GM21737 (cell line): ENCODE data around the gene POMT1.
A peak's percentile ranks its signal among the peaks of the same experiment; 100 is the strongest.
"Not testable (repeated sequence)": the region's sequence is repeated elsewhere in the genome, so short reads cannot be mapped to it uniquely, and the experiment has no call there.

Source experiments
- ATAC-seq: cut with Tn5 transposase; IDR thresholded peaks from one replicate; pipeline ENCODE4 v1.9.1; 2021; ENCODE audit warnings: mild to moderate bottlenecking, moderate library complexity; ENCODE audit not compliant: unreplicated experiment

POMT1 gene, protein sequence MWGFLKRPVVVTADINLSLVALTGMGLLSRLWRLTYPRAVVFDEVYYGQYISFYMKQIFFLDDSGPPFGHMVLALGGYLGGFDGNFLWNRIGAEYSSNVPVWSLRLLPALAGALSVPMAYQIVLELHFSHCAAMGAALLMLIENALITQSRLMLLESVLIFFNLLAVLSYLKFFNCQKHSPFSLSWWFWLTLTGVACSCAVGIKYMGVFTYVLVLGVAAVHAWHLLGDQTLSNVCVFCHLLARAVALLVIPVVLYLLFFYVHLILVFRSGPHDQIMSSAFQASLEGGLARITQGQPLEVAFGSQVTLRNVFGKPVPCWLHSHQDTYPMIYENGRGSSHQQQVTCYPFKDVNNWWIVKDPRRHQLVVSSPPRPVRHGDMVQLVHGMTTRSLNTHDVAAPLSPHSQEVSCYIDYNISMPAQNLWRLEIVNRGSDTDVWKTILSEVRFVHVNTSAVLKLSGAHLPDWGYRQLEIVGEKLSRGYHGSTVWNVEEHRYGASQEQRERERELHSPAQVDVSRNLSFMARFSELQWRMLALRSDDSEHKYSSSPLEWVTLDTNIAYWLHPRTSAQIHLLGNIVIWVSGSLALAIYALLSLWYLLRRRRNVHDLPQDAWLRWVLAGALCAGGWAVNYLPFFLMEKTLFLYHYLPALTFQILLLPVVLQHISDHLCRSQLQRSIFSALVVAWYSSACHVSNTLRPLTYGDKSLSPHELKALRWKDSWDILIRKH

DNA sequence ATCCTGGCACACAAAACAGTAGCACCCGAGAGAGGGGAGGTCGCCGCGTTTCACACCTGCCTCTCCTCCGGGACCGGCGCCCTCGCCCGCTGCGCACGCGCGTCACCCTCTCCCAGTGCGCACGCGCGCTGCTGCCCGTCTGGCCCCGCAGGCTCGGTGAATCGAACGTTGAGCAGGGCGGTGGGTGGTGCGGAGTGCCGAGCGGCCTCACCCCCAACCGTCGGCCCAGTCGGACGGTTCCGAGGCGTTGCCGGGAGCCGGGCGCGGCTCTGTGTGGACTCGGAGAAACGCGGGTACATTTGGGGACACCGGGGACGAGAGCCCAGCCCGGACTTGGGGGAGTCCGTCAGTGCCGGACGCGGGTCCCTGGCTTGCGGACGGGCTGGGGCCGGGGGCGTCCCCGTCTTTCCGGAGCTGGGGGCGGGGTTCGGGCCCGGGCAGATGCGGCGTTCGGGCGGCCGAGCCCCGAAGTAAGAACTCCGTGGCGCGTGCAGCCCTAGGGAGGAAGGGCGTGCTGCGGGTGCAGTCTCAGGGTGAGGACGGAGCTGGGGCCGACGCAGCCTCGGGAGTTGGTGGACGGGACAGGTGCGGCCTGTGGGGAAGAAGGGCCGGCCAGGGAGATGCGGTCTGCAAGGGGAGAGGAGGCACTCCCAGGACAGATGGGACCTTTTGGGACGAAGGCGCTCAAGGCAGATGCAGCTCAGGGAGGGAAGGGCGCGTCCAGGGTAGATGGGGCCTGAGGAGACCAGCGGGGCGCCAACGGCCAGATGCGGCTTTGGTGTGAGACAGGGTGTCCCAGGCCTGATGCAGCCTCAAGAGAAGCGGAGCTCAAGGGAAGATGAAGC is at the start of gene POMT1:
POMT1 (plus strand) TSS at position 138 of the 845 bp plus-strand sequence. CDS start 1,301 bp downstream, outside the sequence.
- peak; percentile 77 for ATAC-seq

DNA sequence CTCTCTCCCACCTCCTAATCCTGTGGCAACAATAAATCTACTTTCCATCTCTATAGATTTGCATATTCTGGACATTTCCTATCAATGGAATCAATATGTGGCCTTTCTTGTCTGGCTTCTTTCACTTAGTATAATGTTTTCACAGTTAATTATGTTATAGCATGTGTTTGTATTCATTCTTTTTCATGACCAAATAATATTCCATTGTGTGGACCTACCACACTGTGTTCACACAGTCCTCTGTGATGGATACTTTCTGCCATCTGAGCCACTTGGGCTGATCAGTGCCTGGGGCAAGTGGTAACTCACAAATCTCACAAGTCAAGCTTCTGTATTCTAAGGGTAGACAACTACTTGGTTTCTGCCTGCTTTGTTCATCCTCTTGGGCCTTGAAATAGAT is 48.7 kb upstream of the POMT1 start:
- ATAC-seq = no peak

DNA sequence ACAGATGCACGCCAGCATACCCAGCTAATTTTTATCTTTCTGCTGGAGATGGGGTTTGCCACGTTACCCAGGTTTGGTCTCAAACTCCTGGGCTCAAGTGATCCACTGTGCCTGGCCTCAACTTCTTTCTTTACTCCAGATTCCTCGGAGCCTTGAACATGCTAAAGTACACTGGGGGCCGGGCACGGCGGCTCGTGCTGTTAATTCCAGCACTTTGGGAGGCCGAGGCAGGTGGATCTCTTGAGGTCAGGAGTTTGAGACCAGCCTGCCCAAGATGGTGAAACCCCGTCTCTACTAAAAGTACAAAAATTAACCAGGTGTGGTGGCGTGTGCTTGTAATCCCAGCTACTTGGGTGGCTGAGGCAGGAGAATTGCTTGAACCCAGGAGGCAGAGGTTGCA is 47.1 kb upstream of the POMT1 start:
- ATAC-seq = not testable (repeated sequence)

DNA sequence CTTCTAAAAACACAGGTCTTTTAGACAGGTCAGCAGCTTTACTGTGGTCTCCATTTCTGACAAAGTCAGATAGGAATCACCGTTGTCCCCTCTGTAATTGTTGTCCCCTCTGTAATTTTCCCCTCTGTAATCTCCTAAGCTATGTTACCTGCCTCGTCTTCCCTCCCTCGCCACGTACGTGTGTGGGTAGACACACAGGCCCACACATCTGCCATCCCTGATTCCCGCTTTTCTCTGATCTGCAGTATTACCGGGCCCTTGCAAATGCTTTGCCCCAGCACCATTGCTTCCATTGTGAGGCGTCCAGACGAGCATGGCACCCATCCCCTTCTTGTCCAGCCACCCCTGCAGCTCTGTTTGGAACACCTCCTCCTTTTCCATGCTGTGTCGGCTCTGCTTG is 45.0 kb upstream of the POMT1 start:
- no peak for ATAC-seq

DNA sequence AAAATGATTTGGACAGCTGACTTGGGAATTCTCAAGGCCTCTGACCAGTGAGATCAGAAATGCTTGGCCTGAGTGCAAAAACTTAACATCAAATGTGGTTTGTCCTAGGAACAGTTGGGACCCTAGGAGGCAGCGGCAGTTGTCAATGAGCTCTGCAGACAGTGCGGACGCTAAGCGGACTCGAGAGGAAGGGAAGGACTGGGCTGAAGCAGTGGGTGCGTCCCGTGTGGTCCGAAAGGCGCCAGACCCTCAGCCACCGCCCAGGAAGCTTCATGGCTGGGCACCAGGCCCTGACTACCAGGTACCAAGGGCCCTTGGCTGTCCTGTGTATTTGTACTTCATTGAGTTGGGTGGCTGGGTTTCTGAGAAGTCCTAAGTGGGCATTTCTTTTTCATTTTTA is 43.7 kb upstream of the POMT1 start:
- ATAC-seq = no peak

DNA sequence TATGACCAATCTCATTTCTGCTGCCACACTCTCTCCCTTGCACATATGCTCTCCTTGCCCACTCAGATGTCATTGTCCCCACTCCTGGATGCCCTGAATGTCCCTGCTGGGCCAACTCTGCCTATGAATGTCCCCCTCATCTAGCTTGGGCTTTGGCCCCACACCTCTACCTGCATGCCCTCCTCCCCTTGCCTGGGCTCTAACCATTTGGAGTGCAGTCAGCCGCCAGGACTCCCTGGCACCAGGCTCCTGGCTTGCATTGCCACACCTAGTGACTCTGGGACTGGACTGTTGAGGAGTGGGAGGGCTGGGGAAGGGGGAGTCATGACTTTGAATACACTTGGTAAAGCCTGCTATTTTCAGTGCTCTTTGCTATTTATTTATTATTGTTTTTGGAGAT is 41.6 kb upstream of the POMT1 start:
- no peak for ATAC-seq

DNA sequence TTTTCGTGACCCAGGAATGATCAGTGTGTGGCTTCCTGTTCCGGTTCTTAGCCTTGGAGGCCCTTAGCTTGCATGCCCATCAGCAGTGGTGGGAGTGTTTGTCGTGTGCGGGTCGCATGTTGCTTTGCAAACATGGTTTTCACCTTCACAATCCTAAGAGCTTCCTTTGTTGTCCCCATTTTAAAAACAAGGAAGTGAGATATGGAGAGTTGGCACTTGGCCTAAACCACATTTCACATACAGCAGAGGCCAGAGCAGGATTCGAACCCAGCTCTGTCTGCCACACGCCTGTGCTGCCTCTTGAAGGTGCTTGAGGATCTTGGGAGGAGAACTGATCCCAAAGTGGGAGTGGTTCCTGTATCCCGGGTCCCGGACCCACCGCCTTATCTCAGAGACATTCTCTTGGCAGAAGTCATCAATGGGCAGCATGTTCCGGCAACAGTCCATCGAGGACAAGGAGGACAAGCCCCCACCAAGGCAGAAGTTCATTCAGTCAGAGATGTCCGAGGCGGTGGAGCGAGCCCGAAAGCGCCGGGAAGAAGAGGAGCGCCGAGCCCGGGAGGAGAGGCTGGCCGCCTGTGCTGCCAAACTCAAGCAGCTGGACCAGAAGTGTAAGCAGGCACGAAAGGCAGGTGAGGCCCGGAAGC is 38.2 kb upstream of the POMT1 start:
- ATAC-seq = no peak

DNA sequence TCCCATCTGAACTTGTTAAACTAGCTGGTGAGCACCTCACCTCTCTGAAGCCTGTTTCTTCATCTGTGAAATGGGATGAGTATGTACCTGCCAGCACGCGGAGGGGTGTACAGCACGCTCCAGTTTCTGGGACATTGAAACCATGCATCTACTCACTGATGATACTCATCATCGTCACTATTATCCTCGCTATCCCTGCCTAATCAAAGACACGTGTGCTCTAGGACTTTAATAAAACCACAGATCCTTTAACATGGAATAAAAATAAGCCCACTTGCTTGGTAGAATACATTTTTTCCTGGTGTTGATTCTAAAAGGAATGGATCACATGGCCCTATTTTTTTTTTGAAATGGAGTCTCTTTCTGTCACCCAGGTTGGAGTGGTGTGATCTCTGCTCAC is 37.3 kb upstream of the POMT1 start:
- ATAC-seq = no peak

DNA sequence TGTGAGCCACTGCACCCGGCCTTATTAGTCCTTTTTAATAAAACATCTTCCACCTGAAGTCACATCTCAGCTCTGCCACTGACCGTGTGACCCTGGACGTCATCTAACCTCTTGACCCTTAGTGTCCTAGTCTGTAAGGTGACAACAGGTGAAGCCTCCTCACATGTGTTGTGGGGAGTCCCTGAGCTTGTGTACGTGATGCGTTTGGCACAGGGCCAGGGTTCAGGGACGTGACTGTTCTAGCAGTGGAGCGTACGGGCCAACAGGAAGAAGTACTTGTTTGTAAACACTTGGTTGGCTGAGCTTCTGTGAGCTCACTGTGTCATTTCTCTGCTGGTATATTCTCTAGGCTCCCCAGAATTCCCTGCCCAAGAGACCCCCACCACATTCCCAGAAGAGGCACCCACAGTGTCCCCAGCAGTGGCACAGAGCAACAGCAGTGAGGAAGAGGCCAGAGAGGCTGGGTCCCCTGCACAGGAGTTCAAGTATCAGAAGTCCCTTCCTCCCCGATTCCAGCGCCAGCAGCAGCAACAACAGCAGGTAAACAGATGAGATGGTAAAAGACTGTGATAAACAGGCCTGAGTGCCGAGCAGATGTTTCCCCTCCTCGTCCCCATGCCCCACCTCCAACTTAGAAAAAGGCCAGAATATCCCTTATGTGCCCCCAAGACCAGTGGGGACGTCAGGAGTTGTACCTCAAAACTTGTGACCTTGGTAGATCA is 35.3 kb upstream of the POMT1 start:
- ATAC-seq = no peak

DNA sequence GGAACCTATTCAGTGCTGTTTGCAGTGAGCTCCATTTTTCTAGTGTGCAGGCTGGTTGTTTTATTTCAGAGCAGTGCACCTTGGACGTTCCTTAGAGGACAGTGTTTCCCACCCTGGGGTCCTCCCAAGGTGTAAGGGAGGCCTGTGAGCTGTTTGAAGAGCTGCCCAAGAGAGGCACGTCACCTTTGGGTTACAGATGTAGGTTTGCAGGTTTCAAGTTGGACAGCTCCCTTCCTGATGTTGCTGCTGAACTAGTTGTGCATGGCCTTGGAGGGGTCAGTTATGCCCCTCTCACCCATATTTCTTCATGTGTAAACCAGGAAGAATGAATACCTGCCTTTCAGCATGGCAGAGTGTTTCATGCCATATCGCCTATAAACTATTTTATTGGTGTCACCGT is 34.7 kb upstream of the POMT1 start:
- ATAC-seq = no peak

DNA sequence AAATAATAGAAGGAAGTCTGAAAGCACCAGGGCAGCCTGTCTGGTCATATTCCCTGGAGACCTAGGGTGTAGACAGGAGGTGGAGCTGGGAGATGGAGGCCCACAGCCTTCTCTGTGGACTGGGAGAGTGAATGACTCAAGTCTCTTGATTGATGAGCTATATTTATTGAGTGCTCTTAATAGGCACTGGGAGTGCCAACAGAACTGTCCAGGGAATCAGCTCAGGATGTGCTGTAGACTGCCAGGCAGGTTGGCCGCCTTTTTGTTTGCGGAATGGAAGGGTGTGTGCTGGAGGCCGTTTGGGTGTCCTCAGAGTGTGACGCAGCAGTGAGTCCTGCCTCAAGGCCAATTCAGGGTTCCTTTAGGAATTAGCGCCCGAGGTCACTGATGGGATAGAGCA is 33.4 kb upstream of the POMT1 start:
- ATAC-seq = no peak

DNA sequence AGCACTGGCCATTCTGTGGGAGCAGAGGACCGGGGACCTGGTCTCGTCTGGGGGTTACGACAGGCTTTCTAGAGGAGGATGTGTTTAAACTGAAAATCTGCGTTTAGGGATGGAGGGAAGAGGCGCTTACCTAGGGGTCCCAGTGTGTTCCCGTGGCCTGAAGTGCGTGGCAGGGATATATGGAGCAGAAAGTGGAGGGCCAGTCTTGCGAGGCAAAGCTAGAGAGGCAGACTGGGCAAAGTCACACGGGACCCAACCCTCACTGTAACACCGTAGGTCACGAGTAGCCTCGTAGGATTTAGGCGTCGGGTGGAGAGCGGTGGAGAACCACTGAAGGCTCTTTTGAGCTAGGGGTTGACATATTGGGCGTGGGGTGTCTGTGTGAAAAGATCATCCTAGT is 32.8 kb upstream of the POMT1 start:
- no peak for ATAC-seq

DNA sequence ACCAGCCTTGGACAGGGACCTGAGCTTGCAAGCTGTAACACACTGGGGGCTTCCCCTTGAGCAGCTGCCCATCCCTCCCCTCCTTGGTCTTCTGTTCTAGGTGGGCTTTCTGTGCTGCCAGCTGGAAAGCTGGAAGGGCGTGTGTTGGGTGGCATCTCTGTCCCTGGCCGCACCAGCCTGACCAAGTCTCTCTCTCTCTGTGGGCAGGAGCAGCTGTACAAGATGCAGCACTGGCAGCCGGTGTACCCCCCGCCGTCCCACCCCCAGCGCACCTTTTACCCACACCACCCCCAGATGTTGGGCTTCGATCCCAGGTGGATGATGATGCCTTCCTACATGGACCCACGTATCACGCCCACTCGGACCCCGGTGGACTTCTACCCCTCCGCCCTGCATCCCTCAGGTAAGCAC is 32.1 kb upstream of the POMT1 start:
- no peak for ATAC-seq

DNA sequence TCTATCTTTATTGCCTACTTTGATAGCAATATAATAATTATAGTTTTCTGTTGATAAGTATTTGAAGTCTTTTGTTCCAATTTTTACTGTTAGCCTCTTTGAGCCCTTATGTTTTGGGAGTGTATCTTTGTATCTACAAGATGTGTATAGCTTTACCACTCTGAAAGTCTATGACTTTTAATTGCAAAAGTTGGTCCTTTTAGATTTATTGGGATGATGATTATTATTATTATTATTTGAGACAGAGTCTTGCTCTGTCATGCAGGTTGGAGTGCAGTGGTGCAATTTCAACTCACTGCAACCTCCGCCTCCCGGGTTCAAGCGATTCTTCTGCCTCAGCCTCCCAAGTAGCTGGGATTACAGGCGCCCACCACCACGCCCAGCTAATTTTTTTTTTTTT is 30.6 kb upstream of the POMT1 start:
- not testable (repeated sequence) for ATAC-seq

DNA sequence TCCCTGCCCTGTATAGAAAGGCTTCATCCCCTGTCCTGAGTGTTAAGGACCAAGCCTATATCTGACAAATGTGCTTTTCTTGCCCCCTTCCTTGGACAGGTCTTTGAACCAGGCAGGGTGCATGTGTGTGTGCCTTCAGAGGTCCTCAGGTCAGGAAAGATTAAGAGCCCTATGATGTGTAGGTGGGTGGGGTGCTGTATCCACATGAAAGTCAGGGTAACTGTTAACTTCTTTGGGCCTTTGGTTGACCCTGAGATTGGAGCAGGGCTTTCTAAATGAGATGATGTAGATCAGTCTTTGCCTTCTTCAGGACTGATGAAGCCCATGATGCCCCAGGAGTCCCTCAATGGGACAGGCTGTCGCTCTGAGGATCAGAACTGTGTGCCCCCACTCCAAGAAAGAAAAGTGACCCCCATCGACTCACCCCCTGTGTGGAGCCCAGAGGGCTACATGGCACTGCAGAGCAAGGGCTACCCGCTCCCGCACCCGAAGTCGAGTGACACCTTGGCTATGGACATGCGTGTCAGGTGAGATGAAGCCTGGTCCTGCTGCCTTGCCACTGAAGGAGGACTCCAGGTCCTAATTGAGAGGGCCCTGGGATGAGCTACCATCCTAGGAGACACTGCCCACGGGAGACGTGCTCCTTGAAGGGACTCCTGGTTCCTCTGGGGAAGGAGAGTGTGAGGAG is 29.4 kb upstream of the POMT1 start:
- ATAC-seq = no peak

DNA sequence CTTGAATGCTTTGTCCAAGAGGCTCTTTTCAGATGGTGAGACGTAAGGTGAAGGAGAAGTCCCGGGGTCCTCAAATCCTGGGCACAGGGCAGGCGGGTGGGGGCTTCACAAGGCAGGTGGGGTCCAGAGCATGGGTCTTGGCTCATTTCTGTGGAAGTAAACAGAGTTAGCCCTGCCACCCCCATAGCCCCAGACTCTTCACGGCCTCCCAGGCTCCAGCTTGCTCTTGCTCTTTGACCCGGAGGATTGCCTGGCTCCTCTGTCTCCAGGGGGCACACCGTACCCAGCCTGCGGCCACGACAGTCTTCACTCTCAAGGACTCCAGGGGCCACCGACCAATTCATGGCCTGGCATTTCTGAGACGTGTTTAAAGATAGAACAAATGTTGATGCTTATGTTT is 28.8 kb upstream of the POMT1 start:
- no peak for ATAC-seq

DNA sequence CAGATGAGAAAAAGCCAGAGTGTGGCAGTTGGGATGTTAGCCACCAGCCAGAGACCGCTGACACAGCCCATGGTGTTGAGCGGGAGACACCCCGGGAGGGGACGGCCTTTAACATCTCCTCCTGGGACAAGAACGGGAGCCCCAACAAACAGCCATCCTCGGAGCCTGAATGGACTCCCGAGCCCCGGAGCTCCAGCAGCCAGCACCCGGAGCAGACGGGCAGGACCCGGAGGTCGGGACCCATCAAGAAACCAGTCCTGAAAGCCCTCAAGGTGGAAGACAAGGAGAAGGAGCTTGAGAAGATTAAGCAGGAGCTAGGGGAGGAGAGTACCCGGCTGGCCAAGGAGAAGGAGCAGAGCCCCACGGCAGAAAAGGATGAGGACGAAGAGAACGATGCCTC is 28.0 kb upstream of the POMT1 start:
- no peak for ATAC-seq

DNA sequence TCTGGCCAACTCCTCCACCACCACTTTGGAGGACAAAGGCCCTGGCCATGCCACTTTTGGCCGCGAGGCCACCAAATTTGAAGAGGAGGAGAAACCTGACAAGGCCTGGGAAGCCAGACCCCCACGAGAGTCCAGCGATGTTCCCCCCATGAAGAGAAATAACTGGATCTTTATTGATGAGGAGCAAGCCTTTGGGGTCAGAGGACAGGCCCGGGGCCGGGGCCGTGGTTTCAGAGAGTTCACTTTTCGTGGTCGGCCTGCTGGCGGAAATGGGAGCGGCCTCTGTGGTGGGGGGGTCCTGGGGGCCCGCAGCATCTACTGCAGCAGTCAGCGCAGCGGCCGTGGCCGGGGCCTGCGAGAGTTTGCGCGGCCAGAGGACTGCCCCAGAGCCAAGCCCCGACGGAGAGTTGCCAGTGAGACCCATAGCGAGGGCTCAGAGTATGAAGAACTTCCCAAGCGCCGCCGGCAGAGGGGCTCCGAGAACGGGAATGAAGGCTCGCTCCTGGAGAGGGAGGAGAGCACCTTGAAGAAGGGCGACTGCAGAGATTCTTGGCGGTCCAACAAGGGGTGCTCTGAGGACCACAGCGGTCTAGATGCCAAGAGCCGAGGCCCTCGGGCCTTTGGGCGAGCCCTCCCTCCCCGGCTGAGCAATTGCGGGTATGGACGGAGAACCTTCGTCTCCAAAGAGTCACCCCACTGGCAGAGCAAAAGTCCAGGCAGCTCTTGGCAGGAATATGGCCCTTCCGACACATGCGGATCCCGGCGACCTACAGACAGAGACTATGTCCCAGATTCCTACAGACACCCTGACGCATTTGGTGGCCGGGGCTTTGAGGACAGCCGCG is 27.4 kb upstream of the POMT1 start:
- ATAC-seq = no peak
